ENCODE results near the gene TUSC2.
"Not testable (repeated sequence)": the region's sequence is repeated elsewhere in the genome, so short reads cannot be mapped to it uniquely, and the experiment has no call there.

Gene TUSC2

GRCh38 chr3:50287262-50287661 lies 40.8 kb downstream of the TUSC2 start:
- peaks cover 31% of the 10 kb centered on the region for H3K36me3 ChIP-seq (ENCODE audit: control insufficient read depth, insufficient read depth, low read length)
- no peaks in the 10 kb centered on the region for H3K27me3 ChIP-seq (replicated peaks; ENCODE audit: control insufficient read depth, insufficient read depth, low read length, poor library complexity, severe bottlenecking)
- no peak overlapping the region for H3K27ac ChIP-seq (ENCODE audit: insufficient read depth, low read length, poor library complexity, severe bottlenecking)
- DNase-seq: no peak
- no peak overlapping the region for H3K4me3 ChIP-seq (ENCODE audit: insufficient read depth, low read depth, low read length, poor library complexity, severe bottlenecking)
- peaks cover 9% of the 10 kb centered on the region for H3K4me1 ChIP-seq (ENCODE audit: control insufficient read depth, insufficient read depth, low read length, poor library complexity, severe bottlenecking)
- no peaks in the 10 kb centered on the region for H3K9me3 ChIP-seq (ENCODE audit: control insufficient read depth, low read length)

DNA sequence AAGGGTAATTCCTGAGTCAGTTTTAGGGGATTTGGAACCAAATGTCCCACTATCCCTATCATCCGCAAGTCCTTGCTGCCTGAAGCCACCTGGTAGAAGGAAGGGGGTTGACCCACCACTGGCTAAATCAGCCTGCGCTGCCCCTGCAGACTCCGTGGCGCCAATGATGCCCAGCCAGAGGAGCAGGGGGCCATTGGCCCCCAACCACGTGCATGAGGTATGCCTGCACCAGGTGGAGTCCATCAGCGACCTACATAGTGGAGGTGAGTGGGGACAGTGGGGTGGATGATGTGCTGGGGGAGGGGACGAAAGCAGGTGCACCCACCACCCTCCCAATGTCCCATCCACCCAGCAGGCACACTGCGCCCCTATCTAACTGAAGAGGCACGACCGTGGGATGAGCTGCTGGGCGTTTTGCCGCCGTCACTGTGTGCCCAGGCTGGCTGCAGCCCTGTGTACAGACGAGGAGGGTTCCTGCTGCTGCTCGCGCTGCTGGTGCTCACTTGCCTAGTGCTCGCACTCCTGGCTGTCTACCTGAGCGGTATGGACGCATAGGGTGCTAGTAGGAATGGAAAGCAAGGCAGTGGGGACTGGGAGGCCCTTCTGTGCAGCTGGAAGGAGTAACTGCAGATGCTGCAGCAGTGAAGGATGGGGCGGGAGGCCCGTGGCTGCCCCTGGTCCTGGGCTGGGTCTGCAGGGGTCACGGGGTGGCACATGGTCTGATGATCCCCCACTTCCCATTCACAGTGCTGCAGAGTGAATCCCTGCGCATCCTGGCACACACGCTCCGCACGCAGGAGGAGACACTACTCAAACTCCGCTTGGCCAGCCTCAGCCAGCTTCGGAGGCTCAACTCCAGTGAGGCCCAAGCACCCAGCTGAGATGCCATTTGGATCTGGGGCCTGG lies 41.4 kb downstream of the TUSC2 start:
- Histone ChIP-seq H3K9me3 (ENCODE audit: control insufficient read depth, low read length) (no peaks in the 10 kb centered on the region), H3K4me1 (ENCODE audit: control insufficient read depth, insufficient read depth, low read length, poor library complexity, severe bottlenecking) (peaks cover 5% of the 10 kb centered on the region), H3K27me3 (replicated peaks; ENCODE audit: control insufficient read depth, insufficient read depth, low read length, poor library complexity, severe bottlenecking) (no peaks in the 10 kb centered on the region), H3K4me3 (ENCODE audit: insufficient read depth, low read depth, low read length, poor library complexity, severe bottlenecking) (no peak overlapping the region), H3K36me3 (ENCODE audit: control insufficient read depth, insufficient read depth, low read length) (peaks cover 31% of the 10 kb centered on the region), H3K27ac (ENCODE audit: insufficient read depth, low read length, poor library complexity, severe bottlenecking) (no peak overlapping the region)
- no peak for DNase-seq

DNA sequence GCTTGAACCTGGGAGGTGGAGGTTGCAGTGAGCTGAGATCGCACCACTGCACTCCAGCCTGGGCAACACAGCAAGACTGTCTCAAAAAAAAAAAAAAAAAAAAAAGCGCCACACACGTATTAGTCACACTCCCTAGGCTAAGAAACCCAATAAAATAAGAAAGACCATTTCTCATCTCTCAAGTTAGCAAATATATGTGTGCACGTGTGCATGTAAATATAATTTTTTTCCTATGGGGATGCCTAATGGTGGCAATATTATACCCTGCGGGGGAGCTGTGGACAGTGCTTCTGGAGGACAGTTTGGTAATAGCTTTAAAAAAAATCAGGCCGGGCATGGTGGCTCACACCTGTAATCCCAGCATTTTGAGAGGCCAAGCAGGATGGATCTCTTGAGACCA lies 43.9 kb downstream of the TUSC2 start:
- not testable (repeated sequence) for H3K27me3 ChIP-seq (replicated peaks; ENCODE audit: control insufficient read depth, insufficient read depth, low read length, poor library complexity, severe bottlenecking); H3K27ac ChIP-seq (ENCODE audit: insufficient read depth, low read length, poor library complexity, severe bottlenecking); H3K9me3 ChIP-seq (ENCODE audit: control insufficient read depth, low read length); H3K4me3 ChIP-seq (ENCODE audit: insufficient read depth, low read depth, low read length, poor library complexity, severe bottlenecking); DNase-seq; H3K4me1 ChIP-seq (ENCODE audit: control insufficient read depth, insufficient read depth, low read length, poor library complexity, severe bottlenecking)
- H3K36me3 ChIP-seq (ENCODE audit: control insufficient read depth, insufficient read depth, low read length): peaks cover 19% of the 10 kb centered on the region

- peaks cover 19% of the 10 kb centered on the region for H3K4me1 ChIP-seq (ENCODE audit: control insufficient read depth, insufficient read depth, low read length, poor library complexity, severe bottlenecking)
- H3K9me3 ChIP-seq (ENCODE audit: control insufficient read depth, low read length): no peaks in the 10 kb centered on the region
- no peak overlapping the region for H3K4me3 ChIP-seq (ENCODE audit: insufficient read depth, low read depth, low read length, poor library complexity, severe bottlenecking)
- no peak overlapping the region for H3K27ac ChIP-seq (ENCODE audit: insufficient read depth, low read length, poor library complexity, severe bottlenecking)
- DNase-seq: no peak
- peaks cover 24% of the 10 kb centered on the region for H3K27me3 ChIP-seq (replicated peaks; ENCODE audit: control insufficient read depth, insufficient read depth, low read length, poor library complexity, severe bottlenecking)
- H3K36me3 ChIP-seq (ENCODE audit: control insufficient read depth, insufficient read depth, low read length): no peaks in the 10 kb centered on the region
Measured at GRCh38 chr3:50279255-50280016, 48.6 kb downstream of the TUSC2 start.

GRCh38 chr3:50278880-50279224 lies 49.2 kb downstream of the TUSC2 start, which contains the start of gene LSMEM2:
LSMEM2 (plus strand) TSS chr3:50279087; CDS start chr3:50279114, 27 bp downstream.
- Histone ChIP-seq H3K4me1 (ENCODE audit: control insufficient read depth, insufficient read depth, low read length, poor library complexity, severe bottlenecking) (peaks cover 24% of the 10 kb centered on the region), H3K36me3 (ENCODE audit: control insufficient read depth, insufficient read depth, low read length) (no peaks in the 10 kb centered on the region), H3K4me3 (ENCODE audit: insufficient read depth, low read depth, low read length, poor library complexity, severe bottlenecking) (no peak within 1 kb of the TSS), H3K9me3 (ENCODE audit: control insufficient read depth, low read length) (no peaks in the 10 kb centered on the region), H3K27me3 (replicated peaks; ENCODE audit: control insufficient read depth, insufficient read depth, low read length, poor library complexity, severe bottlenecking) (peaks cover 28% of the 10 kb centered on the region), H3K27ac (ENCODE audit: insufficient read depth, low read length, poor library complexity, severe bottlenecking) (no peak within 1 kb of the TSS)
- DNase-seq: no peak

- Histone ChIP-seq H3K4me3 (ENCODE audit: insufficient read depth, low read depth, low read length, poor library complexity, severe bottlenecking) (no peak overlapping the region), H3K36me3 (ENCODE audit: control insufficient read depth, insufficient read depth, low read length) (no peaks in the 10 kb centered on the region), H3K4me1 (ENCODE audit: control insufficient read depth, insufficient read depth, low read length, poor library complexity, severe bottlenecking) (peaks cover 28% of the 10 kb centered on the region), H3K27me3 (replicated peaks; ENCODE audit: control insufficient read depth, insufficient read depth, low read length, poor library complexity, severe bottlenecking) (peaks cover 34% of the 10 kb centered on the region), H3K27ac (ENCODE audit: insufficient read depth, low read length, poor library complexity, severe bottlenecking) (no peak overlapping the region), H3K9me3 (ENCODE audit: control insufficient read depth, low read length) (no peaks in the 10 kb centered on the region)
- DNase-seq: no peak
Measured at GRCh38 chr3:50278123-50278879, 49.7 kb downstream of the TUSC2 start.

GRCh38 chr3:50276762-50277101 lies 51.3 kb downstream of the TUSC2 start:
- no peak overlapping the region for H3K27ac ChIP-seq (ENCODE audit: insufficient read depth, low read length, poor library complexity, severe bottlenecking)
- H3K4me1 ChIP-seq (ENCODE audit: control insufficient read depth, insufficient read depth, low read length, poor library complexity, severe bottlenecking): peaks cover 31% of the 10 kb centered on the region
- H3K9me3 ChIP-seq (ENCODE audit: control insufficient read depth, low read length): no peaks in the 10 kb centered on the region
- DNase-seq: no peak
- H3K27me3 ChIP-seq (replicated peaks; ENCODE audit: control insufficient read depth, insufficient read depth, low read length, poor library complexity, severe bottlenecking): peaks cover 36% of the 10 kb centered on the region
- no peak overlapping the region for H3K4me3 ChIP-seq (ENCODE audit: insufficient read depth, low read depth, low read length, poor library complexity, severe bottlenecking)
- H3K36me3 ChIP-seq (ENCODE audit: control insufficient read depth, insufficient read depth, low read length): no peaks in the 10 kb centered on the region

DNA sequence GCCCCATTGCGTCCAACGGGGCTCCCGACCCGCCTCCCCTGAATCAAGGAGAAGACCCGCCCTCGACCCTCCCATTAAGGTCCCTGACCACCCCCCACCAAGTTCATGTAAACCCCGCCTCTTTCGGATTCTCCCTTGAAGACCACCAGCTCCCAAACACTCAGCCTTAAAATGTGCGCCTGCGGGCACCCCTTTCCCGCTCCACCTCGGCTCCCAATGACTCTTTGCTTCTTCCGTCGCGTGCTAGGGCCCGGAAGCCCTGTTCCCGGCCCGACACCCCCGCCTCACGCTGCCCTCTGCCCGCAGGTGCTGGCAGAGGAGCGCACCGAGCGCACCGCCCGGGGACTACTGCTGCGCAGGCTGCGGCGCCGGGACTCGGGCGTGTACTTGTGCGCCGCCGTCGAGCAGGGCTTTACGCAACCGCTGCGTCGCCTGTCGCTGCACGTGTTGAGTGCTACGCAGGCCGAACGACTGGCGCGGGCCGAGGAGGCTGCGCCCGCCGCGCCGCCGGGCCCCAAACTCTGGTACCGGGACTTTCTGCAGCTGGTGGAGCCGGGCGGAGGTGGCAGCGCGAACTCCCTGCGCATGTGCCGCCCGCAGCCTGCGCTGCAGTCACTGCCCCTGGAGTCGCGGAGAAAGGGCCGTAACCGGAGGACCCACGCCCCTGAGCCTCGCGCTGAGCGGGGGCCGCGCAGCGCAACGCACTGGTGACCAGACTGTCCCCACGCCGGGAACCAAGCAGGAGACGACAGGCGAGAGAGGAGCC lies 51.8 kb downstream of the TUSC2 start:
- peaks cover 31% of the 10 kb centered on the region for H3K4me1 ChIP-seq (ENCODE audit: control insufficient read depth, insufficient read depth, low read length, poor library complexity, severe bottlenecking)
- DNase-seq: no peak
- H3K36me3 ChIP-seq (ENCODE audit: control insufficient read depth, insufficient read depth, low read length): no peaks in the 10 kb centered on the region
- no peak overlapping the region for H3K27ac ChIP-seq (ENCODE audit: insufficient read depth, low read length, poor library complexity, severe bottlenecking)
- no peak overlapping the region for H3K4me3 ChIP-seq (ENCODE audit: insufficient read depth, low read depth, low read length, poor library complexity, severe bottlenecking)
- no peaks in the 10 kb centered on the region for H3K9me3 ChIP-seq (ENCODE audit: control insufficient read depth, low read length)
- peaks cover 36% of the 10 kb centered on the region for H3K27me3 ChIP-seq (replicated peaks; ENCODE audit: control insufficient read depth, insufficient read depth, low read length, poor library complexity, severe bottlenecking)

GRCh38 chr3:50275141-50275995 lies 52.7 kb downstream of the TUSC2 start:
- Histone ChIP-seq H3K27ac (ENCODE audit: insufficient read depth, low read length, poor library complexity, severe bottlenecking) (no peak overlapping the region), H3K4me1 (ENCODE audit: control insufficient read depth, insufficient read depth, low read length, poor library complexity, severe bottlenecking) (peaks cover 31% of the 10 kb centered on the region), H3K4me3 (ENCODE audit: insufficient read depth, low read depth, low read length, poor library complexity, severe bottlenecking) (no peak overlapping the region), H3K36me3 (ENCODE audit: control insufficient read depth, insufficient read depth, low read length) (no peaks in the 10 kb centered on the region), H3K27me3 (replicated peaks; ENCODE audit: control insufficient read depth, insufficient read depth, low read length, poor library complexity, severe bottlenecking) (peaks cover 36% of the 10 kb centered on the region), H3K9me3 (ENCODE audit: control insufficient read depth, low read length) (no peaks in the 10 kb centered on the region)
- no peak for DNase-seq
